Testis (tissue), 3 donors: ENCODE results near the gene POLR1A. TPM values are rescaled to one million over a fixed set of nuclear protein-coding genes. Genes with fewer than 3 reads are reported as not detected.
A peak's percentile ranks its signal among the peaks of the same experiment; 100 is the strongest.

Experiments
- DNase-seq: peaks from one replicate; pipeline ENCODE4 v3.0.0-alpha.2; 2019
- H3K27ac ChIP-seq, 2 donors: fragments of 200-600 bp; sonication (generic); one replicate each; pipeline ENCODE4 v1.5.1; 2019
- H3K27me3 ChIP-seq: fragments of 200-600 bp; sonication (generic); one replicate; pipeline ENCODE4 v1.5.1; 2019
- H3K36me3 ChIP-seq: fragments of 200-600 bp; sonication (generic); one replicate; pipeline ENCODE4 v1.5.1; 2017; ENCODE audit warnings: low read depth; ENCODE audit errors: missing control alignments
- H3K4me1 ChIP-seq: fragments of 200-600 bp; sonication (generic); one replicate; pipeline ENCODE4 v1.5.1; 2019
- H3K4me3 ChIP-seq, 2 donors: fragments of 200-600 bp; sonication (generic); one replicate each; pipeline ENCODE4 v1.5.1; 2017 to 2019
- H3K9me3 ChIP-seq: fragments of 200-600 bp; sonication (generic); one replicate; pipeline ENCODE4 v1.5.1; 2017
- CTCF ChIP-seq, 3 experiments: fragments of 450-650 bp in 2 of 3; fragments of 200-600 bp in 1 of 3; sonication (generic) in 1 of 3; IDR thresholded peaks; one replicate each; pipeline ENCODE4 v1.5.1; 2016 to 2019; ENCODE audit warnings: antibody characterized with exemption in 3 of 3, mild to moderate bottlenecking in 2 of 3, moderate library complexity in 1 of 3
- POLR2A ChIP-seq: fragments of 450-650 bp; IDR thresholded peaks from one replicate; pipeline ENCODE4 v1.6.1; 2017; ENCODE audit warnings: antibody characterized with exemption, mild to moderate bottlenecking, moderate library complexity
- WGBS, 2 donors: methylation state at CpG; one replicate each; pipeline ENCODE4 v1.1.5; 2018; 5-methylcytosine and 5-hydroxymethylcytosine counted together
- intact Hi-C: fragments of 100-400 bp; cut with DNase I; formaldehyde crosslinking; loops from one replicate; pipeline ENCODE4 v1.15.1; 2023; ENCODE audit warnings: low total_unique reads
- polyA plus RNA-seq: library from polyadenylated mRNA; stranded (reverse); fragments of 350-450 nt; fragmentation: Illumina TruSeq; extraction: RNeasy Lipid Tissue Mini Kit (QIAGEN cat#74804); gene quantifications from one replicate; pipeline ENCODE4 v1.2.3, GENCODE V29; 2014; ENCODE audit warnings: low read depth, low replicate concordance; ENCODE audit not compliant: insufficient read depth
- total RNA-seq, 2 donors: library from RNA; depleted of rRNA; stranded (reverse); fragments of >200 nt; gene quantifications; one replicate each; pipeline ENCODE4 v1.2.3, GENCODE V29; 2016

POLR1A gene
- total and polyA plus RNA-seq, 3 donors from 2014 or later, result 20.0 to 28.7 (median 28.1) TPM

- no peak for DNase-seq
Measured at GRCh38 chr2:86054535-86055082, 51.1 kb downstream of the POLR1A start.

GRCh38 chr2:86053166-86053565 lies 52.5 kb downstream of the POLR1A start:
- intact Hi-C loops, result no loop called here
- Histone ChIP-seq H3K9me3 (no peaks in the 10 kb centered on the region), H3K27ac (no peak overlapping the region), H3K4me1 (no peaks in the 10 kb centered on the region), H3K36me3 (no peaks in the 10 kb centered on the region), H3K27me3 (no peaks in the 10 kb centered on the region), H3K4me3 (no peak overlapping the region)
- DNase-seq, result peak; percentile 2
- TF ChIP-seq POLR2A, result no peak
- TF ChIP-seq CTCF (IDR thresholded peaks at IDR 0.05), result no peak
- 88 to 89% methylated on average over 4 of the region's 4 CpGs for WGBS, 2 donors

More at GRCh38 chr2:86054535-86055082, 51.1 kb downstream of the POLR1A start:
- H3K36me3 ChIP-seq, result no peaks in the 10 kb centered on the region
- 86 to 92% methylated on average over 10 of the region's 10 CpGs for WGBS, 2 donors
- no peak overlapping the region for H3K27ac ChIP-seq
- no peaks in the 10 kb centered on the region for H3K9me3 ChIP-seq
- intact Hi-C loops, result no loop called here
- H3K27me3 ChIP-seq, result no peaks in the 10 kb centered on the region
- H3K4me3 ChIP-seq, result no peak overlapping the region
- TF ChIP-seq CTCF (IDR thresholded peaks at IDR 0.05) (no peak), POLR2A (no peak)
- no peaks in the 10 kb centered on the region for H3K4me1 ChIP-seq

- TF ChIP-seq POLR2A, result no peak
- TF ChIP-seq CTCF (IDR thresholded peaks at IDR 0.05), result no peak
- peak; percentile 11 for DNase-seq
- intact Hi-C loops, result no loop called here
- H3K27ac ChIP-seq, result no peak overlapping the region
- no peaks in the 10 kb centered on the region for H3K4me1 ChIP-seq
- no peaks in the 10 kb centered on the region for H3K36me3 ChIP-seq
- WGBS, 2 donors, result 93 to 96% methylated on average over 14 to 16 of the region's 16 CpGs
- H3K9me3 ChIP-seq, result no peaks in the 10 kb centered on the region
- no peaks in the 10 kb centered on the region for H3K27me3 ChIP-seq
- H3K4me3 ChIP-seq, result no peak overlapping the region
Measured at GRCh38 chr2:86052676-86053075, 53.0 kb downstream of the POLR1A start.

GRCh38 chr2:86052265-86052664 lies 53.4 kb downstream of the POLR1A start:
- no peak overlapping the region for H3K4me3 ChIP-seq
- WGBS, 2 donors, result 86 to 95% methylated on average over 6 of the region's 6 CpGs
- intact Hi-C loops, result no loop called here
- H3K27me3 ChIP-seq, result no peaks in the 10 kb centered on the region
- H3K9me3 ChIP-seq, result no peaks in the 10 kb centered on the region
- no peak for DNase-seq
- H3K36me3 ChIP-seq, result no peaks in the 10 kb centered on the region
- H3K27ac ChIP-seq, result no peak overlapping the region
- TF ChIP-seq CTCF (IDR thresholded peaks at IDR 0.05) (no peak), POLR2A (no peak)
- no peaks in the 10 kb centered on the region for H3K4me1 ChIP-seq

- intact Hi-C loops, result no loop called here
- H3K27ac ChIP-seq, result no peak overlapping the region
- TF ChIP-seq CTCF (IDR thresholded peaks at IDR 0.05) (no peak), POLR2A (no peak)
- DNase-seq, result peak; percentile 7
- H3K9me3 ChIP-seq, result no peaks in the 10 kb centered on the region
- H3K4me3 ChIP-seq, result no peak overlapping the region
- H3K36me3 ChIP-seq, result no peaks in the 10 kb centered on the region
- no peaks in the 10 kb centered on the region for H3K27me3 ChIP-seq
- no peaks in the 10 kb centered on the region for H3K4me1 ChIP-seq
- WGBS, 2 donors, result 85 to 92% methylated on average over 5 of the region's 5 CpGs
Measured at GRCh38 chr2:86050301-86050700, 55.4 kb downstream of the POLR1A start.
